ENCODE measurements around the gene ATXN7L1. TPM values are rescaled to one million over a fixed set of nuclear protein-coding genes. Genes with fewer than 3 reads are reported as not detected.

ATXN7L1 gene
- 1.4 and 5.7 TPM in 2 replicates for total RNA-seq

GRCh38 chr7:105876091-105876963, at the start of gene ATXN7L1:
ATXN7L1 (minus strand) TSS chr7:105876599; CDS start chr7:105876558, 41 bp downstream.

GRCh38 chr7:105581066-105581811, 295.2 kb downstream of the ATXN7L1 start, which contains the start of gene EFCAB10:
EFCAB10 (minus strand) TSS chr7:105581493; CDS start chr7:105581463, 30 bp downstream.

Other genes with a start within 250 kb of the ATXN7L1 start
- gene CDHR3, start 86.7 kb upstream of the ATXN7L1 start, total RNA-seq, result 0.34 and 1.9 TPM in 2 replicates
- 82.0 and 179 TPM in 2 replicates for gene SYPL1, start 235.7 kb upstream of the ATXN7L1 start, total RNA-seq